Inflammatory macrophage treated with lipopolysaccharide for 1 hour (primary cell): ENCODE measurements around the gene SPATA31E1.
"Not testable (repeated sequence)": the region's sequence is repeated elsewhere in the genome, so short reads cannot be mapped to it uniquely, and the experiment has no call there.

ENCODE experiments used
- DNase-seq, 2 donors: peaks; one replicate each; pipeline ENCODE4 v3.0.0-alpha.2; 2020 to 2022

SPATA31E1 gene

DNA sequence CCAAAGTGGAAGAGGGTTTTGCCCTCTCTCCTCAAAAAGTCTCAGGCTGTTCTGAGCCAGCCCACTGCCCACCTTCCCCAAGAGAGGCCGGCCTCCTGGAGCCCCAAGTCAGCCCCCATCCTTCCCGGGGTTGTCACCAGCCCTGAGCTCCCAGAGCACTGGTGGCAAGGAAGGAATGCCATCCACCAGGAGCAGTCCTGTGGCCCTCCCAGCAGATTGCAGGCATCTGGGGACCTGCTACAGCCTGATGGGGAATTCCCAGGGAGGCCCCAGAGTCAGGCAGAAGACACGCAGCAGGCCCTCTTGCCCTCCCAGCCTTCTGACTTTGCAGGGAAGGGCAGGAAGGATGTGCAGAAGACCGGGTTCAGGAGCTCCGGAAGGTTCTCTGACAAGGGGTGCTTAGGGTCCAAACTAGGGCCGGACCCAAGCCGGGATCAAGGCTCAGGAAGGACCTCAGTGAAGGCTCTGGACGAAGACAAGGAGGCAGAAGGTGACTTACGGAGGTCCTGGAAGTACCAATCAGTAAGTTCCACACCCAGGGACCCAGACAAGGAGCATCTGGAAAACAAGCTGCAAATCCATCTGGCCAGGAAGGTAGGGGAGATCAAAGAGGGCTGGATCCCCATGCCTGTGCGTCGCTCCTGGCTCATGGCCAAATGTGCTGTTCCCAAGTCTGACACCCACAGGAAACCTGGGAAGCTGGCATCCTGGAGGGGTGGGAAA lies 3.7 kb downstream of the SPATA31E1 start:
- no peak for DNase-seq

DNA sequence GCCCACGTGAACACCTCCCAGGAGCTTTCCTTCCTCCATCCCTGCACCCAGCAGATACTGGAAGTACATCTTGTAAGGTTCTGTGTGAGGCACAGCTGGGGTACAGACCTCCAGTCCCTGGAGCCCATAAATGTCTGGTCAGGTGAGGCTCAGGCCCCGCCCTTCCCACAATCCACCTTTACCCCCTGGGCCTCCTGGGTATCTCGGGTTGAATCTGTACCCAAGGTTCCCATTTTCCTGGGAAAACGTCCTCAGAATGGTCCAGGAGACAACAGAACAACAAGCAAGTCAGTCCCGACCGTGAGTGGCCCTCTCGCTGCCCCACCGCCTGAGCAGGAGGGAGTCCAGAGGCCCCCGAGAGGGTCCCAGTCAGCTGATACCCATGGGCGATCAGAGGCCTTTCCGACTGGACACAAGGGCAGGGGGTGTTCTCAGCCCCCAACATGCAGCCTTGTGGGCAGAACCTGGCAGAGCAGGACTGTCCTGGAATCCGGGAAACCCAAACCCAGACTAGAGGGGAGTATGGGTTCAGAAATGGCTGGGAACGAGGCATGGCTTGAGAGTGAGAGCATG lies 4.3 kb downstream of the SPATA31E1 start:
- DNase-seq: no peak

DNA sequence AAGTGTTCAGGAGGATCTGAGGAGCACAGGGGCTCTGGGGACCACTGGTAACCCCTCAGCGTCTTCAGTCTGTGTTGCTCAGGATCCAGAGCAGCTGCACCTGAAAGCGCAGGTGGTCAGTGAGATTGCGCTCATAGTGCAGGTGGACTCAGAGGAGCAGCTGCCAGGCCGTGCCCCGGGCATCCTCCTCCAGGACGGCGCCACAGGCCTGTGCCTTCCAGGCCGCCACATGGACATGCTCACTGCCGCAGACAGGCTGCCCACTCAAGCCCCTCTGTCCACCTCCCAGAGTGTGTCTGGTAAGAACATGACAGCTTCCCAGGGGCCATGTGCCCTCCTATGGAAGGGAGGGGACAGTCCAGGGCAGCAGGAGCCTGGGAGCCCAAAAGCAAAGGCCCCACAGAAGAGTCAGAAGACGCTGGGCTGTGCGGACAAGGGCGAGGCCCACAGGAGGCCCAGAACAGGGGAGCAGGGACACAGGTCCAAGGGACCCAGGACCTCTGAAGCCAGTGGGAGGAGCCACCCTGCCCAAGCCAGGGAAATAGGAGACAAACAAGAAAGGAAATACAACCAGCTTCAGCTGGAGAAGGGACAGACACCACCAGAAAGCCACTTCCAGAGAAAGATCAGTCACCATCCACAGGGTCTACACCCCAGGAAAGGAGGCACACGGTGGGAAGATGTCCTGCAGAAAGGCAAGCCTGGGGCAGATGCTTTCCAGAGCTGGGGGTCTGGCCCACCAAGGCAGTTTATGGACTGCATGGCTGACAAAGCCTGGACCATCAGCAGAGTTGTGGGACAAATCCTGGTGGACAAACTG lies 5.2 kb downstream of the SPATA31E1 start:
- no peak for DNase-seq

DNA sequence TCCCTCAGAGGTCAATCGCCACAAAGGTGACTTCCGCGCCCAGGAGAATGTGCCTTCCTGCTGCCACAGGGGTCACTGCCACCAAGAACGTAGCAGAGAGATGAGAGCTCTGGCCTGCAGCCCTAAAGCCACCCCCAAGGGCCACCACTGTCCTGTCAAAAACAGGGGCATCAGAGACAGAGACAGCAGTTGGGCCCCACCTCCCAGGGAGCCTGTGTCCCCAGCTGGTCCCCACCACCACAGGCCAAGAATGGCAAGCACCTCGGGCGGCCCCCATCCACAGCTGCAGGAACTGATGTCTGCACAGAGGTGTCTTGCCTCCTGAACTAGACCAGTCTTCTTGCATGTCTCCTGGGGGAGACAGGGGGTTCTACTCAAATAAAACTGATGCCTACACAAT lies 5.8 kb downstream of the SPATA31E1 start:
- no peak for DNase-seq

DNA sequence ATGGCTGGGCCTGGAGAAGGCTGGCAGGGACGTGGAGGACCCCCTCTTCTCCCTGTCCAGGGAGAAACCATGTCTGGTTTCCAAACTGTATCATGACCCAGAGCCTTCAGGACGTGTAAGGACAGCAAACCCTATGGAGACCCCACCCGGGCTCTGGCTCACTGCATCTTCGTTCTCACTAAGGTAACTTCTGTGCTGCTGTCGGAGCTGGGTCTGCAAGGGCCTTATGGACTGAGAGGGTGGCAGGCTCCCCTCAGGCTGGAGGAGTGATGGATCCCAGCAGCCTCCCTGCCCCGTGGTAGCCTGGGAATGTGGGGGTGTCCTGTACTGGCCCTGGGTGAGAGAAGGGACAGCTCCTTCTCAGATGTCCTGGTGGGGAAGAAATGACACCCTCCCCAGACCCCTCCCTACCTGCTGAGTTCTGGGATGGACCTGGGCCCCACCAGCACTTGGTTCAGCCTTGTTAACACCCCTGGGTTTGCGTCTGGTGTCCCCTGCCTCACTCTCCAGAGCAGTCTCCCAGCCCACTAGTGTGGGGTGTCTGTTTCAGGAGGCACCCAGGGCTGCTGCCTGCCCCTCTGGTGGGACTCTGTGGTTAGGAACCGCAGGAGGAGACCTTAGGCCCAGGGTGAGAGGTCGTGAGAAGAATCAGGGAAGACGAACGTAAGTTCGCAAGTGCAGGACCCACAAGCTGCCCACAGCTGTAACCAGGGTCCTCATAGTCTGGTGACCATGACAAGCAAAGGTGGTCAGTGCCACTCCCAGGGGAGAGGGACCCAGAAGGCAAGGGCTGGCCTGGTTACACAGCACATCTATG lies 6.6 kb downstream of the SPATA31E1 start:
- DNase-seq: no peak

DNA sequence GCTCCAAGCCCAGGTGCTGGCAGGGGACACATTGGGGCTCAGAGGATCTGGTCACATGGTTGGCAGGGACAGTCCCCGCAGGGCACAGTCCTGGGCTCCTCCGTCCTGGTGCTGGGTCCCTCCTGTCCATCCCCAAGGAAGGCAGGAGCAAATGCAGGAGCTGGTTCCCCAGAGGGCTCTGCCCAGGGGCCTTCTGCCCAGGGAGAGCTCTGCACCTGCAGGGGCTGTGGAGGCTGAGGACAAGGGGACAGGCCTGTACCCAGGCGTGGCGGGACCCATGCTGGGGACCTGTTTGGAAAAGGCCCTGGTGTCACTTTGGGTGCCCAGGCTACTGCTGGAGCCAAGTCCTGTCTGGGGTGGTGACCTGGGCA lies 7.2 kb downstream of the SPATA31E1 start:
- no peak for DNase-seq

DNA sequence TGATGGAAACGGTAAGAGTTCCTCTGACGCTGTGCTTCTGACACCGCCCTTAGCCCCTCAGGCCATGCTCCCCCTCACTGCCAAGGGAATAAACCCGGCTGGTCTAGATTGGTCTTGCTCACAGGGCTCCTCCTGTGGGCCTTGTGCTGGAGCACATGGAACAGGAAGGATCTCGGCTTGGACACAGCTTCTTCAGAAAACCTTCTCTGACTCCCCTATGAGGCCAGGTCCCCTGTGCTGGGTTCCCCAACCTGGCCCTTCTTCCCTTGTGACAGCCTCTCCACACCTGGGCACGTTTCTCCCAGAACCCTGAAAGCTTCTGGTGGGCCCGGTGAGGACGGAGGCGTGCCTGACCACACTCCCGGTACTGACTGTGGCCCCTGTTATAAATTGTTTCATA lies 8.2 kb downstream of the SPATA31E1 start:
- no peak for DNase-seq

DNA sequence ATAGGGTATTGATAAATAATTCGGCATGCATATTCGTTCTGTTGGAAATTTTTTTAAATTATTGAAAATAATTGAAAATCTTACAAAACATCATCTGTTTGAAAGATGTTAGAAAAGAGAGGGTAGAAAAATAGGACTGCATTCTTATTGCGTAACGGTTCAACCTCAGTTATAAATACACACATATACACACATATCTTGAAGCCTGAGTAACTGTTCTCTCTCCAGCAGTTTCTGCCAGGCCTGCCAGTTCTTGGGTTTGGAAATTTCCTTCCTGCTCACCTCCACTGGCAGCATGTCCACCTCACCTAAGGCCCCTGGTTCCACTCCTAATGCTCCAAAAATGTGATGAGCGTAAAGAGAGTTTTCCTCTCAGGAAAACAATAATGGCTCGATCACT lies 9.1 kb downstream of the SPATA31E1 start:
- no peak for DNase-seq

DNA sequence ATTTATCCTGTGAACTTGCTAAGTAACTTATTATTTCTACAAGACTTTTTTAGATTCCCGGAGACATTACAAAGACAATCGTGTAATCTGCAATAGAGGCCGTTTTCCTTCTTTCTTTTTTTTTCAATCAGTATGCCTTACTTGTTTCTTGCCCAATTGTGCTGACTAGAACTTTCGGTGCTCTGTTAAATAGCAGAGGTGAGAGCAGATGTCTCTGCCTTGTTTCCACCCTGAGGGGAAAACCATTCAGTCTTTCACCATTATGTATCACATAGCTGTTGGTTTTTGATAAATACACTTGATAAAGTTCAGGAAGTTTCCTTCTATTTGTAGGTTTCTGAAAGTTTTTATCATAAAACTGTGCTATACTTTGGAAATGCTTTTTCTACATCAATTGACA lies 10.3 kb downstream of the SPATA31E1 start:
- DNase-seq: no peak

DNA sequence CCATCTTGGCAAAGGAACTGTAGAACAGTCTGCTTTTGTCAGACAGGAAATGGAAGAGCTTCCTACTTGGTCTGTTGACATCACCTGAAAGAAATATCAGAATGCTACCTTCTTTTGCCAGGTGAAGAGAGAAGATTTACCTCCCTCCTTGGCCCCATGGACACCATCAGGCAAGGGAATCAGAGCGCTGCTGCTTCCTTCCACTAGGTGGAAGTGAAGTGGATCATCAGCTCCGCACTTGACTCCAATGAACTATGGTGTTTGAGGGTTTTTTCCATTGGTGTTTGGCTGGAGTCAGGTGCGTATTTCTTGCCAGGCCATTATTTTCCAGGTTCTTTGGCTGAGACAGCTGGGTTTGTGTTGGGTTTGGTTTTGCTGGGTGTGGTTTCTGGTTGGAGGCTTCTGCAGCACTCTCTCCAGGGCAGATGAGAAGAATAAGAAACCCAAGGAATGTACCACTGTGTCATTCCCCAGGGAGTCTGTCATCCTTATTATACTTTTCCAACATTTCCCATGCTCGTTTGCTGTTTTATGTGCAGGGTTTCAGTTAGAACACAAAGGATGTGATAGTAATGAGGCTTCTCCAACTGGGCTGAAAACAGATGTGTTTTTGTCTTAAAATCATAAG lies 12.4 kb downstream of the SPATA31E1 start:
- no peak for DNase-seq

DNA sequence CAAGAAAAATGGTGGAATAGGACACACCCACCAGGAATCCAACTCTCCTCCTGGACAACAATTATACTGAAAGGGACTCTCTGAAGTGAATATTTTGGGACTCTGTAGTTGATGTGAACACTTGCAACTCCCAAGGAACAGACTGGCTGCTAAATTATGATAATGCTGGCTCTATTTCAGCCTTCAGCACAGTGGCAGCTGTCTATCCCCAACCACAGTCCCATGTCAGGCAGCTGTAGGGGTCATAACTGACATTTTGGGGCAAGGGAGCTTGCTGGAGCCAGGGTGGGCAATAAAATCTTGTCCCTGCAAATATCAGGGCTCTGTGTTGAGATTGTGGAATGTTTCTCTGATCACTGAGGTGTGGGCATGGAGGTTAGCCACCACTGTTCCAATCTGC lies 14.2 kb downstream of the SPATA31E1 start:
- DNase-seq: no peak

DNA sequence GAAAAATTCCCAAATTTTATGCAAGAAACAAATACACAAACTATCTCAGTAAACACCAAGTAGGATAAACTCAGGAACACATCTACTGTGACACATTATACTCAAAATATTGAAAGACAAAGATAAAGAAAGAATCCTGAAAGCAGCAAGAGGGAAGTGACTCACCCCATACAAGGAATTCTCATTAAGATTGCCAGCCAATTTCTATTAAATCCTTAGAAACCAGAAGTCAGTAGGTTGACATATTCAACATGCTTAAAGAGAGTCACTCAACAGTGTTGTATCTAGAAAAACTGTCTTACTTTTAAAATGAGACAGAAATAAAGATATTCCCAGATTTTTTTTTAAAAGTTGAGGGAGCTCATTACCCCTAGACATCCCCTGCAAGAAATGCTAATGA lies 15.5 kb downstream of the SPATA31E1 start:
- DNase-seq: no peak

DNA sequence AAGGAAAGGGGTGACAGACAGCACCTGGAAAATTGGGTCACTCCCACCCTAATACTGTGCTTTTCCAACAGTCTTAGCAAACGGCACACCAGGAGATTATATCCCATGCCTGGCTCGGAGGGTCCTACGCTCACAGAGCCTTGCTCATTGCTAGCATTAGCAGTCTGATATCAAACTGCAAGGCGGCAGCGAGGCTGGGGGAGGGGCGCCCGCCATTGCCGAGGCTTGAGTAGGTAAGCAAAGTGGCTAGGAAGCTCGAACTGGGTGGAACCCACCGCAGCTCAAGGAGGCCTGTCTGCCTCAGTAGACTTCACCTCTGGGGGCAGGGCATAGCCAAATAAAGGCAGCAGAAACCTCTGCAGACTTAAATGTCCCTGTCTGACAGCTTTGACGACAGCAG lies 19.7 kb downstream of the SPATA31E1 start:
- DNase-seq: not testable (repeated sequence)

DNA sequence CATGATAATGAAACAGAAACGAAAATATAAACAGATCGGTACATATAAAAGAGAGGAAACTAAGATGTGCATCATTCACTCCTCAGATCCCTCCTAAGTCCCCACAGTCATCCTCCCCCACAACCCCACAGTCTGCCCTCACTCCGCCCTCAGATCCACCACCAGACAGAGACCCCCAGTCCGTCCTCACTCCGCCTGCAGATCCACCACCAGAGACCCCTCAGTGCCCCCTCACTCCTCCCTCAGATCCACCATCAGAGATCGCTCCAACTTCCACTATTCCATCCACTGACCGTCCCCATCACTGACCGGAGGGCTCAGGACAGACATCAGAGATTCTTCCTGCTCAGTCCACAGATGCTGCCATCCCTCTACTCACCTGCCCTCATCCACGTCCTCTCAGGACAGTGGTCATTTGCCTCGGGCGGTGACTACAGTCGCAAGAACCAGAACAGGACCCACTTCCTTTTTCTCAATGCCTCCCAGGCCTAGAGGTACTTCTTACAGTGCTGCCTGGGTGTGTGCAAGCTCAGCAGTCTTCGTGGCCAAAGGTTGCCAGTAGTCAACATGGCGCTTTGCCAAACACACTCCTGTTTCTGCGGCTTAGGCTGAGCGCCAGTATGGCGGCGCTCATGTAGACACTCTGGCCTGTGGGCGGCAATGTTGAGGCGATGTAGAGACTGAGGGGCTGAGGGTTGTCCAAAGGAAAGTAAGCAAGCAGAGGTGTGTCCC lies 26.8 kb downstream of the SPATA31E1 start:
- no peak for DNase-seq

DNA sequence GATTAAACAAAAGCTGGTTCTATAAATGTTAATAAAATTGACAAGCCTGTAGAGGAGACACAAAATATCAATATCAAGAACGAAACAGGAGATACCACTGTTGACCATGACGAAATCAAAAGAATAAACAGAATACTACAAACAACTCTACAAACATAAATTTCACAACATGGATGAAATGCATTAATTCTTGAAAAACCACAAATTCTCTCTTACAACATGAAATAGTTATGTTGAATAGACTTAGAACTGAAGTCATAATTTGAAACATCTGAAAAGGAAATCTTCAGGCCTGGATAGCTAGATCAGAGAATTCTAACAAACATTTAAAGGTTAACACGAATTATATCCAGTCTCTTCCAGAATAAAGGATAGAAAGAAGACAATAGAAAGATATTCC lies 28.1 kb downstream of the SPATA31E1 start:
- DNase-seq: no peak

DNA sequence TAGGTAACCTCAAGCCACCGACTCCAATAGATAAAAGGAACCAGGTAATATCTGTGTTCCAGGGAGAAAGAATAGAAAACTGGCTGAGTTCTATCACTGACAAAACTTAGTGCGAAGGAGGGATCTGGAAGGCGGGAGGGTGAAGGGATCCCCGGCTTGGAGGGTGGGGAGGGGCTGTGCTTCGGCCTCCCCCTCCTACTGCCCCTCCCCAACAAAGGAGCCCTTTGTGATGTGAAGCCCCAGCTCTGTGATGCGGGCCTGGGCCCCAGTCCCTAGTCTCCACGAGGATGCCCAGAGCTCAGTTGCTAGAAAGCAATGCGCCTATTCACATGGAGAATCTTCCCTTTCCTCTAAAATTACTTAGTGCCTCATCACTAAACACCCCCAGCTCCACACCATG lies 35.0 kb downstream of the SPATA31E1 start, which contains the start of gene SPATA31C1:
Gene SPATA31C1 (plus strand): TSS at position 301 of the 400 bp plus-strand sequence.
- not testable (repeated sequence) for DNase-seq

DNA sequence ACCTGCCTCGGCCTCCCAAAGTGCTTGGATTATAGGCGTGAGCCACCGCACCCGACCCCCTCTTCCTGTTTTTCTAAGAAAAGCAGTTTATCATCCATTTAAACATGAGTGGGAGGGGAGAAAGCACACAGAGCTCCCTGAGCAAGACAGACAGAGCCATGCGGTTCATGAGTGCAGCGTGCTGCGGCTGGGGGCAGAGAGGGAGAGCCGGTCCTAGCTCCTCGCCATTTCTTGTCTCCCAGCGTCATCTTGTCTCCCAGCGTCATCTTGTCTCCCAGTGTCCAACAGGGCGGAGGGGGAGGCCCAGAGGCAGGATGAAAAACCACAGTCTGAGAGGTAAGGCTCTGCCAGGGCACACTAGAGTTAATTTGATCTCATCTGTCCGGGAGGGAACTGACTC lies 36.3 kb downstream of the SPATA31E1 start:
- not testable (repeated sequence) for DNase-seq

DNA sequence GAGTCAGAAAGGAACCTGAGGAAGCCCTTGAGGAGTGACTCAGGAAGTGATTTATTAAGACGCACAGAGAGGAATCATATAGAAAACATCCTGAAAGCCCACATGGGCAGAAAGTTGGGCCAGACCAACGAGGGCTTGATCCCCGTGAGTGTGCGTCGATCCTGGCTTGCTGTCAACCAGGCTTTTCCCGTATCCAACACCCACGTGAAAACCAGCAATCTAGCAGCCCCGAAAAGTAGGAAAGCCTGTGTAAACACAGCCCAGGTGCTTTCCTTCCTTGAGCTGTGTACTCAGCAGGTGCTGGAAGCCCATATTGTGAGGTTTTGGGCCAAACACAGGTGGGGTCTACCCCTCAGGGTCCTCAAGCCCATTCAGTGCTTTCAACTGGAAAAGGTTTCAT lies 38.9 kb downstream of the SPATA31E1 start:
- DNase-seq: not testable (repeated sequence)

DNA sequence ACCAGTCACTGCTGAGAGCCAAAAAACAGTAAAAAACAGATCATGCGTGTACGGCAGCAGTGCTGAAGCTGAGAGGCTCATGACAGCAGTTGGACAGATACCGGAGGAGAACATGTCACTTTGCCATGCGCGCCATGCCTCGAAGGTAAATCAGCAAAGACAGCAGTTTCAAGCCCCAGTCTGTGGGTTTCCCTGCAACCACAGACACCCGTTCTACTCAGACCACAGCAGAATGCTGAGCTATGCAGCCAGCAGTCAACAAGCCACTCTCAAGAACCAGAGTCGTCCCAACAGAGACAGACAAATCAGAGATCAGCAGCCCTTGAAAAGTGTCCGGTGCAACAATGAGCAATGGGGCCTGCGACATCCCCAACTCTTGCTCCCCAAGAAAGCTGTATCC lies 40.3 kb downstream of the SPATA31E1 start:
- DNase-seq: not testable (repeated sequence)

DNA sequence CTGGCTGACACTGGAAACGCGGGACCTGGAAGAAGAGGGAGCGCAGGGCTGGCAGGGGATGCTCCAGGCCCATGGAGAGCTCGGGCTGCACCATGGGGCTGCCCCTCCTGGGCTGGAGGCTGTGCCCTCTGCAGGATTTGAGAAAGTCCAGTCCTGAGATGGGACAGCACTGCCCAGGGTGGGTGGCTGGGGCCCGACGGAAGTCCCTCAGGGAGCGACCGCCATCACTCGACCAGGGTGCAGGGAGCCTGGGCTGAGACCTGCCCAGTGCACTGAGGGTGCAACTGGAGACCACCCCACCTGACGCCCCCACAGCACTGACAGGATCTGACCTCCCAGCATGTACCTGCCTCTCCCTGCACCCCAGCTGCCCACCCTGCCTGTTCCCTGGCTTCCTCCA lies 42.2 kb downstream of the SPATA31E1 start:
- DNase-seq: not testable (repeated sequence)

DNA sequence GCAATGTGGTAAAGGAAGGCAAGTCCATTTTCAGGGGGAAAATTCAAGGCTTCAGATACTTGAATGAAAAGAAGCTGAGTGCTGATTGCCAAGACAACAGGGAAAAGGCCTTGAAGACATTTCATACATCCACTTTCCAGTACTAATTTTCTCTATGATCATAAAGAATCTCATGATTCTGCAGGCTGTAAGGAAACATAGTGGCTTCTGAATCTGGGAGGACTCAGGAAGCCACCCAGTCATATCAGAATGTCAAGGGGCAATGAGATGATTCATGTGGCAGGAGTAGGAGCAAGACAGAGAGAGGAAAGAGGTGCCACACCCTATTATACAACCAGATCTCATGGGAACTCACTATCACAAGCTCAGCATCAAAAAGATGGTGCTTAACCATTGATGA lies 46.5 kb downstream of the SPATA31E1 start:
- not testable (repeated sequence) for DNase-seq

DNA sequence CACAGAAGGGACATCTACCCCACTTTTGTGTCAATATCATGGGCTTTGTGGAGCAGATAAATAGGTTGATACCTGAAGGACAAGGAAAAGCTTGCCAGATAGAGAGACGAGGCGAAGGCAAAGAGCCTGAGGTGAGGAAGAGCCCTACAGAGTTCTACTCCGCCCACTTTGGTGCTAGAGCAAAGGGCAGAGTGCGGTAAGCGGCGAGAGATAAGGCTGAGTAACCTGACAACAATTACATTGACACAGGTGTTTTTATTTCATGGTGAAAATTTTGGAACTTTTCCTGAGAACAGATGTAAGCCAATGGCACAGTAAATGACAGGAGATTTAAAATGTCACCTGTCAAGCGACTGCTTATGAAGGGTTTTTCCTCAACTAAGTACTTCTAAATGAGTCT lies 51.8 kb downstream of the SPATA31E1 start:
- DNase-seq: not testable (repeated sequence)
